ENCODE measurements around the gene EN1. TPM values are rescaled to one million over a fixed set of nuclear protein-coding genes. Genes with fewer than 3 reads are reported as not detected.

EN1 gene
- total and polyA plus RNA-seq, 2 experiments from 2014 or later = 0.43 to 1.3 TPM

DNA sequence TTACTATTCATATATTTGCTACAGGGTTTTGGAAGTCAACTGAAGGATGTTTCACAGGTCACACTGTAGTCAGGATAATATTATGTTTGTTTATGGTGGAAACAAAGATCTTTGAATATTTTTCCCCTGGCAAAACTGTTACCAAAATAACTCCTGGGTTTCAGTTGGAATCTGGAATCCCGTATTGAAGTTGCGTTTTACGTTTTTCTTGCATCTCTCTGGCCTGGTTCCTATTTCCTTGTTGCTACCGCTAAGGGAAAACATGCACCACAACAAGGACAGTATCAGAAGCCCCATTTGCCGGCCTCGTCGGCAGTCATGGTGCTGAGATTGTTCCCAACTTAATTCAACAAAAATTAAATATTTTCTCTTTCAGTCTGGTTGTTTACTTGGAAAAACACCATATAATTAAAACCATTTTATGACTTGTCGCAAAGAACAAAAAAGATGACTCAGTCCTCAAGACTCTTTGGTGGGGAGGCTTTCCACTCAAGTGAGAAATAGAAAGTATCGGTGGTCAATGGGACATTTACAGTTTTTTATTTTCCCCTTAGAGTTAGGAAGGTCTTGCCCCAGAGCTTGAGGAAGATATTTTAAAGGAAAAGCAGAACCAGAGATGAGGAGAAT lies 42.3 kb downstream of the EN1 start:
- peaks cover 3% of the 10 kb centered on the region for H3K4me1 ChIP-seq (ENCODE audit: insufficient read depth)
- TF ChIP-seq EZH2phosphoT487 (IDR thresholded peaks at IDR 0.05; ENCODE audit: low read depth, severe bottlenecking, unreplicated experiment) (no peak), CTCF (IDR thresholded peaks at IDR 0.05; ENCODE audit: poor library complexity) (no peak), EZH2 (IDR thresholded peaks at IDR 0.05; ENCODE audit: borderline replicate concordance) (no peak)
- peaks cover 38% of the 10 kb centered on the region for H3K27me3 ChIP-seq

DNA sequence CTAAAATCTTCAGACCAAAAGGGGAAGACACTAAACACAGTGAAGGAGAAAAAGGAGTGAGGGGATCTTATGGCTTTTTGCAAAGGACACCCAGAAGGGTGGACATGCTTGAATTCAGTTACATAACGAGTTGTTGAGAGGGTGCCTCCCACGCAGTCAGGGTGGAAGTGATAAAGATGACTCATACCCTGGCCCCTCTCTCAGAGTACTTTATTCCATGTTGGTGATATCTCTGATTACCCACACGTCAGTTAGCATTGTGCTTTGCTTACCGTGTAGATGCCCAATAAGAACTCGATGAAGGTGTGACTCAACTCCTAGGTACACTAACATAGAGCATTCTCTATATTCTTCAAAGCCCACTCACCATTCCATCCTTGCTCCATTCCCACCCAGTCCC lies 44.4 kb downstream of the EN1 start:
- Histone ChIP-seq H4K20me1 (ENCODE audit: insufficient read depth, poor library complexity, severe bottlenecking) (no peaks in the 10 kb centered on the region), H3K4me2 (no peak overlapping the region), H3K79me2 (no peaks in the 10 kb centered on the region), H3K9me2 (replicated peaks; ENCODE audit: insufficient read depth) (no peaks in the 10 kb centered on the region), H3K4me3 (no peak overlapping the region), H2AFZ (no peak overlapping the region), H3K9me3 (ENCODE audit: low read depth) (no peaks in the 10 kb centered on the region), H3K36me3 (replicated peaks; ENCODE audit: insufficient read depth, low read depth) (no peaks in the 10 kb centered on the region), H3K4me1 (ENCODE audit: insufficient read depth) (no peaks in the 10 kb centered on the region), H3K27ac (no peak overlapping the region), H3K27me3 (peaks cover 27% of the 10 kb centered on the region)
- DNase-seq (ENCODE audit: low spot score) = no peak
- 77% methylated on average over 5 of the region's 5 CpGs for WGBS (ENCODE audit: low lambda C conversion rate, missing lambda C conversion rate)
- TF ChIP-seq CTCF (IDR thresholded peaks at IDR 0.05; ENCODE audit: poor library complexity) (no peak), EZH2 (IDR thresholded peaks at IDR 0.05; ENCODE audit: borderline replicate concordance) (no peak), EZH2phosphoT487 (IDR thresholded peaks at IDR 0.05; ENCODE audit: low read depth, severe bottlenecking, unreplicated experiment) (no peak)

More for the DNA sequence above, 42.3 kb downstream of the EN1 start:
- no peaks in the 10 kb centered on the region for H3K36me3 ChIP-seq (replicated peaks; ENCODE audit: insufficient read depth, low read depth)
- no peak overlapping the region for H3K4me2 ChIP-seq
- no peak overlapping the region for H3K4me3 ChIP-seq
- WGBS (ENCODE audit: low lambda C conversion rate, missing lambda C conversion rate) = 82% methylated on average over 9 of the region's 9 CpGs
- H2AFZ ChIP-seq = no peak overlapping the region
- no peaks in the 10 kb centered on the region for H3K9me2 ChIP-seq (replicated peaks; ENCODE audit: insufficient read depth)
- no peaks in the 10 kb centered on the region for H3K79me2 ChIP-seq
- DNase-seq (ENCODE audit: low spot score) = no peak
- no peaks in the 10 kb centered on the region for H3K9me3 ChIP-seq (ENCODE audit: low read depth)
- no peaks in the 10 kb centered on the region for H4K20me1 ChIP-seq (ENCODE audit: insufficient read depth, poor library complexity, severe bottlenecking)
- H3K27ac ChIP-seq = no peak overlapping the region

GRCh38 chr2:118801151-118801550 lies 46.3 kb downstream of the EN1 start:
- no peak for DNase-seq (ENCODE audit: low spot score)
- Histone ChIP-seq H3K9me2 (replicated peaks; ENCODE audit: insufficient read depth) (no peaks in the 10 kb centered on the region), H2AFZ (no peak overlapping the region), H3K27me3 (peaks cover 15% of the 10 kb centered on the region), H3K4me2 (no peak overlapping the region), H3K9me3 (ENCODE audit: low read depth) (no peaks in the 10 kb centered on the region), H3K4me3 (no peak overlapping the region), H3K79me2 (no peaks in the 10 kb centered on the region), H3K4me1 (ENCODE audit: insufficient read depth) (no peaks in the 10 kb centered on the region), H3K36me3 (replicated peaks; ENCODE audit: insufficient read depth, low read depth) (no peaks in the 10 kb centered on the region), H4K20me1 (ENCODE audit: insufficient read depth, poor library complexity, severe bottlenecking) (no peaks in the 10 kb centered on the region), H3K27ac (no peak overlapping the region)
- no peak for TF ChIP-seq EZH2phosphoT487 (IDR thresholded peaks at IDR 0.05; ENCODE audit: low read depth, severe bottlenecking, unreplicated experiment)
- no peak for TF ChIP-seq CTCF (IDR thresholded peaks at IDR 0.05; ENCODE audit: poor library complexity)
- no peak for TF ChIP-seq EZH2 (IDR thresholded peaks at IDR 0.05; ENCODE audit: borderline replicate concordance)
- 89% methylated on average over 4 of the region's 4 CpGs for WGBS (ENCODE audit: low lambda C conversion rate, missing lambda C conversion rate)

Data from hepatocyte (in vitro differentiated cells).